Fibroblast of the conjunctiva (primary cell): ENCODE data around the gene SLIT3.

Experiments
- DNase-seq: peaks from one replicate; pipeline ENCODE4 v3.0.0-alpha.2; 2010; ENCODE audit warnings: low read depth

SLIT3 gene

DNA sequence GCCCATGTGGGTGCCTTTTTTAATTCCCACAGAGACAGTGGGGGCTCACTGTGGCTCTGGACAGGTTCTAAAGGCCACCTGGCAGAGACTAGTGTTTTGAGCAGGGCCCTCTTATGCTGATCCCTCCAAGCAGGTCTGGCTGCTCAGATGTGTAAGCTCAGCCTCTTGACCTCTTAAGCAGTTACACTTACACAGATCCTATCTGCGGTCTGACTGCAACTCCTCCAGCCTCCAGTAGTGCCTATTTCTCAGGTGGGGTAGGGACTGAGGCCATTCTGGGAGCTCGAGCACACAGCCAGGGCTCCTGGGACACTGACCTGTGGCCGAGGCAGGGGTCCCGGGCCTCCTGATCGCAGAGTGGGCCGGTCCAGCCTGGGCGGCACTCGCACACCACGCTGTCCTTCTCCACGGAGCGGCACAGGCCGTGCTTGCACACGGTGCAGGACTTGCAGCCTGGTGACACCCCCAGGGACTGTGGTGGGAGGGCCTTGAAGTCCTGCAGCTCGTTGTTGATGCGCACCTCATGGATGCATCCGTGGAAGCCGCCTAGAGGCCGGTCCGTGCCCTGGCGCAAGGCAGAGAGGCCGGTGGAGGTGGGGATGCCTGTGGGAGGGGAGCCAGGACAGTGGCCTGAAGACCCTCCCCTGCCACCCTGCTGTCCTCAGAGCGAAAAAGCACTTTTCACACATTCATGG lies 629.9 kb downstream of the SLIT3 start:
- DNase-seq, result no peak

DNA sequence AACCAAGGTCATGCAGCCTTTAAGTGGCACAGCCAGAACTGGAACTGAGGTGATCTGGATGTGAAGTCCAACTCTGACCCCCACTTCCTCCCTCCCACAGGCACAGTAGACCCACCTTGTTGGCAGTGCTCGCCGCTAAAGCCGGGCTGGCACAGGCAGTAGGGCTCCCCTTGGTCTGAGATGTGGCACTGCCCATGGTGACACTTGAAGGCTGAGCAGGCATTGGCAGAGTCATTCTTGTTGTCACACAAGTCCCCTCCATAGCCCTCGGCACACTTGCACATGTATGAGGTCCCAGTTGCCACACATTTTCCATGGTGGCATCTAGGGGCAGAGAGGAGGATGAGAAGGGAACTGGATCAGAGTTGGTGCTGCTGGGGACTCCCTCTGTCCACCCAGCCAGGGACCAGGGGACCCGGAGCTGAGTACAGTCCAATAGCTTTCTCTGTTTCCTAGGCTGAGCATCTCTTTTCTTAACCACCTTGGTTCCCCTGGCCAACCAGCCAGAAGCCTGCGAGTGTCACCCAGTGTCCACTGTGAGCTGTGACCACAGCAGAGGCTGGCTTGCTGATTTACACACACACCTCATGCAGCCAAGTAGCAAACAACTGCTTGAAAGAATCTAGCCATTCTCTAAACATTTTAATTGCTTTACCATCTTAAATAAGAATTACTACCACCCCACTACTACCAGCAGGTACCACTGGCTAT lies 631.1 kb downstream of the SLIT3 start:
- DNase-seq, result no peak

DNA sequence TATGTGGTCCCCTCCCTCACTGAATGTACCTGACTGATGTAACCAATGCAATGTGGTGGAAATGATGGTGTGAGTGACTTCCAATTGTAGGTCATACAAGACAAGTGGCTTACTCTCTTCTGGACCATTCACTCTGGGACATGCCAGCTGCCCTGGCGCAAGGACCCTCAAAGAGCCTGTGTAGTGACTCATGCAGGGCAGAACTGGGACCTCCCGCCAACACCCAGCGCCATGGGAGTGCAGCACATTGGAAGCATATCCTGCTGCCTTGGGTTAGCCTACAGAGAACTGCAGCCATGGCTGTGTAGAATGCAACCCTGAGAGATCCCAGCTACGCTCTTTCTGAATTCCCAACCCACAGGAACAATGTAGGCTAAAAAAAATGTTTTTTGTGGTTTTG lies 631.8 kb downstream of the SLIT3 start:
- DNase-seq, result no peak

DNA sequence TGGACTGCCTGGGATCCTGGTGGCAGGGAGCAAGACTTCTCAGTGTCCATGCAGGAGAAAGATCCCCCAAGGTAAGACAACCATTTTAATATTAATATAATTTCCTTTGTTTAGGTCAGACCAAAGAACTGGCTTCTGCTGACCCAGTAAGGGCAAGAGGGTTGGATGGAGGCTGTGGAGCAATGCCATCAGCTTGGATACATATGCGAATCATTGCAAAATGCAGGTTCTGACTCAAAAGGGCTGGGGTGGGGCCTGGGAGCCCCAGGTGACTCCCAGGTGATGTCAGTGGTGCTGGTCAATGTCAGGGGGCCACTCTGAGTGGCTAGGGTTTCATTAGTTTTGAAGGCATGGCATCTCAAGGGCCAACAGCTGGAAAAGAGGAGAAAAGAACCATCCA lies 632.9 kb downstream of the SLIT3 start:
- no peak for DNase-seq

DNA sequence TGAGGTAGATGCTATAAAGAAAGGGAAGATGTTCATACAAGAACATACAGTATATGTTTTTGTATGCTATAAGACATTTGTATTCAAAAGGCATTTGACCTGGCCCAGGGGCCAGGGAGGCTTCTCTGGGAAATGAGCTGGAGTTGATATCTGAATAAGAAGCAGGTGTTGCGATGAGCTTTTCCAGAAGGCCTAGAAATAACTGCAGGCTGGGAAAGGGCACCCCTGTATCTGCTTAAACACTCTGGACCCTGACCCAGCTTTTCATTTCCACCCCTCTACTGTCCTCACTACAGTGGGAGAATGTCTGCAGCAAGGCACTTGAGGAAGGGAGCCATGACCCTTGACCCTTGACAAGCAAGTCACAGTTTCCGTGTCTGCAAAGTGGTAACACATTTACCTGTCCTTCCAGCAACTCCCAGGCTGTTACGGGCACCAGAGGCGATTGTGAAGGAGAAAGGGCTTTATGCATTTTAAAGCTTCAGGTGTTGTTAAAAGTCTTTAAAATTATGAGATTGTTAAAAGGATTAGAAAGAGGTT lies 633.6 kb downstream of the SLIT3 start:
- no peak for DNase-seq

DNA sequence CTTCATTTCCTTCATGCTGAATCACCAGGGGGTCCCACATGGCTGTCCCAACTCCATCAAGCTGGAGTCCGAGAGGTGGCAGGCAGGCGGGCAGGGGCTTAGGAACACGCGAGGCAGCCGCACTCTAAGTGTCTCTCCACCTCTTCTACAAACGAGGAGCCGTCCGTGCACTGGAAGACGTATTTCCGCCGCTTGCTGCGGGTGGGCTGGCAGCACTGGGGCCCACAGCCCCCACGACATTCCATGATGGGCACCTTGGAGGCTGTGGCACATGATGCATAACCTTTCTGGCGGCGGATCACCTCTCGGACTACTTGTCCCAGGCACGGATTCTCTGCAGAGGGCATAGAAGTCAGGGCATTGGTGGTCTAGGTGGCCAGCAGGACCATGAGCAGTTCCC lies 634.6 kb downstream of the SLIT3 start:
- no peak for DNase-seq

DNA sequence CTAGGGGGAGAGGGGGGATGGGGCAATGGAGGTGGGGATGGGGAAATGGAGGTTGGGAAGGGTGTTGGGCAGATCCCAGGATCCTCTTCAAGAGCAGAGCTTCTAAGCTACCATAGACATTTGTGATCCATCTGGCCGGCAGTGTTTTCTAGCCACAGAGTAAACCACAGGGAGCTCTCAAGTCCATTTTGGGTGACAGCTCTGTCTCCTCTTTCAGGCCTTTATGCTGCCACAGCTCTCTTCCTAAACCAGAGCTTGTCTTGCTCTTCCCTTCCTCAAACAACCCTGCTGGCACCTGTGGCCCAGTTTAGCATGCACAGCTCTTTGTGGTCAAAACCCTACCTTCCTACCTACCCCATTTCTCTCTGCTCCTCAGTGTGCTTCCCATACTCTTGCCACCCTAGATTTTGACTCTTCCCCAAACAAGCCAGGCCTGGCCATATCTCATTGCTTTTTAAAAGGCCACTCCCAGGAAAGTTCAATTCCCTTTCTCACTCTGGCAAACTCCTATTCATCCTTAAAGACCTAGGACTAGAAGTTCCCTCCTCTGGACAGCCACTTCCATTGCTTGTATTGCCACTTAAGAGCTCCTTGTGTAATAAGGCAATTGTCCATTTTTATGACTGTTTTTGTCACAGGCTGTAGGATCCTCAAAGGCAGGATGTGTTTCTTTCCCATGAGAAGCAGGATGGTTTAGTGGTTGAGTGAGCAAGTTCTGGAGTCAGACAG lies 637.5 kb downstream of the SLIT3 start:
- DNase-seq, result no peak

DNA sequence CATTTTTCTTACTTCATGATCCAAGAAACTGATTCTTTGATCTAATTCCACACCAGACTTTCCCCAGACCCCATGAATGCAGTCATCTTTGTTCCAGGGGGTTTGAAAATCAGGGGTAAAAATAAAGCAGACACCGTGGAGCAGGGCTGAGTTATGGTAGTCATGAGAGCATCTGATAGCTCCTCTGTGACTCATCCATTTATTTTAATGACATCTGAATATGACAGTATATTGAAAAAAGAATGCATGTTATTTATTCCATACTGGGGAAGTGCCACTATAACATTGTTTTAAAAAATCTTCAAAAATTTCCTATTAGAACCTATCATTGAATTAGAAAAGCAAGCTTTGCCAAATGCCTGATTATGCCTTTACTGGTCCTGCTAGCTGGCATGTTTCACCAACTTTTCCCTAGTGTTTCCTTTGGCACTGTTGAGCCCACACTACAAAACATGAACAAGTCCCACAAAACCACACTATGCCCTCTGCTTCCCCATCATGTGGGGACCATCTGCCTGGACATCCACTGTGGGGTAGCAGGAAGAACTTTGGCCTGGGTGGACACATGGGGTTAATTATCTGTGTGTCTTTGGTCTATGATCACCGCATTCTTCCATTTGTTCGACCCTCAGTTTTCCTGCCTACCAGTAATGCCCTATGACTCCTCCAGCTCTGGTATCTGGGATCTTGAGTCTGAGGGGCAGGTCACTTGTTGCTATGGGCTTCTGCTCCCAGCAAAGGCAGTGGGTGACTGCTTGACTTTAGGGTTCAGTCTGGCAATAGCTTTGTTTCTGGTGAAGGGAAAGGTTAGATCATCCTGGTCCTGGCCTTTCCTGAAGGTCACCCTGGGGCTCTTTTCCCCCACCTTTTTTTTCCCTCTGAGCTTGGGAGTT lies 639.1 kb downstream of the SLIT3 start:
- no peak for DNase-seq

DNA sequence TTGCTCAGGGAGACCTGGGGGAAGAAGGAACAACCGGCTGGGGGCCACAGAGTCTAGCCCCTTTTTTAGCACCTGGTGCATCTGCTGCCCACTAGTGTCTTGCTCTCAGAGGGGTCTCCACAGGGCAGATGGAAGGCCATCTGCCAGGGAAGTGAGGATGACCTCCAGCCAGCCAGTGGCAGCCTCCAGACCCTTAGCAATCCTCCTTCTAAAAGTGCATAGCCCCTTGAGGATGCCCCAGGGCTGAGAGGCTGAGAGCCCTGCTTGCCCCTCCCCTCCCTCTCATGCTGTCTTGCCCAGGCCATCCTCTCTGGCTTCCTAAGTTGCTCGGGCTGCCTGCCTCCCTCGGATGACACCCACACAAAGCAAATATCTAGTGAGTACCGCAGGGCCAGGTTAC lies 640.2 kb downstream of the SLIT3 start:
- no peak for DNase-seq

DNA sequence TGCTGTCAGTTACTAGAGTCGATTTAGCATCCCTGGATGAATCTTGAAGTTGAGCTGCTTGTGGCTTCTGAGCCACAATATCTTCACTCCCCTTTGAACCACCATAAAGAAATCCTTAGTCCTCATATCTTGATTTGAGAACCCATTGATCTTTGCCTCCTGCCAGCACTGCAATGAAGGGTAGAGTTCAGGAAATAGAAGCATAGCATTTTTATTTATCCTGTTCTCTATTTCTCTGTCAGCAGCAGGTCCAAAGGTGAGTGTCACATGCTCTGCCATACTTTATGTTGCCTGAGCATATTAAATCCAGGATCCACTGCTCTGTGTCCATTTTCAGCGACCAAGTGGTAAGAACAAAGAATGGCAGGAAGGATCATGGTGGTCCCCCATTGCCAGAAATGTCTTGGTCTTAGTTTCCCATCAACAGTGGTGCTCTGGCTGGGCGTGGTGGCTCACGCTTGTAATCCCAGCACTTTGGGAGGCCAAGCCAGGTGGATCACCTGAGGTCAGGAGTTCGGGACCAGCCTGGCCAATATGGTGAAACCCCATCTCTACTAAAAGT lies 641.6 kb downstream of the SLIT3 start:
- DNase-seq, result no peak

DNA sequence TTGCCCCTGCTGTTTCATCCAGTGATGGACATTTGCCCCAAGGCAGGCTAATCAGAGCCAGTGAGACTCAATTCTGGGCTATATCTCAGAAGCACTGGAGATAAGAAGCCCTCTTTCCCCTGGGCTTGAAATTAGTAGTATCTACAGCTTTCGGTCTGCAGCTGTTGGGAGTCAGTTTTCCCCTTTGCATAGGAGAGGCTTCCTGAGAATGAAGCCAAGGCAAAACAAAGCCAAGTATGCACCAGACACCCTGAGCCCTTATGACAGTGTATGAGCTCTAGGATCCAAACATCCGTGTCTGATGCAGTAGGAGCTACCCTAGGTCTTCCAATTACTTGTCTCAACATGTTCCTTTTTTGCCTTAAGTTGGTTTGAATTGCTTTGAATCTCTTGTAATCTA lies 642.5 kb downstream of the SLIT3 start:
- DNase-seq, result no peak

DNA sequence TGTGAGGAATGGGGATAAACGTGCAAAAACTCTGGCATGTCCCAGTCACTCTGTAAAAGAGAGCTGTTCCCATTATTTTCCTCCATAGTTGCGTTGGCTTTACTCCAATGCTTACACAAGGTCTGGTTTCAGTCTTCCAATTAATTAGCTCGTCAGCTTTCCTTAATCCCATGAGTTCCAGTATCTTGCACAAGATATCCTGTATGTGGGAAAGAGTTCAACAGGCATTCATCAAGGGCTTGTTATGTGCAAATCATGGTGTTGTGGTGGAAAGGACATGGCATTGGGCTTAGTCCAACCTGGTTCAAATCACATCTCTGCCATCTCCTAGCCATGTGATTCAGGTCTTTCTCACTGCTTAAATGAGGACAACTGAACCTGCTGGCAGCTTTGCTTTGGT lies 644.3 kb downstream of the SLIT3 start:
- DNase-seq, result peak; percentile 56

DNA sequence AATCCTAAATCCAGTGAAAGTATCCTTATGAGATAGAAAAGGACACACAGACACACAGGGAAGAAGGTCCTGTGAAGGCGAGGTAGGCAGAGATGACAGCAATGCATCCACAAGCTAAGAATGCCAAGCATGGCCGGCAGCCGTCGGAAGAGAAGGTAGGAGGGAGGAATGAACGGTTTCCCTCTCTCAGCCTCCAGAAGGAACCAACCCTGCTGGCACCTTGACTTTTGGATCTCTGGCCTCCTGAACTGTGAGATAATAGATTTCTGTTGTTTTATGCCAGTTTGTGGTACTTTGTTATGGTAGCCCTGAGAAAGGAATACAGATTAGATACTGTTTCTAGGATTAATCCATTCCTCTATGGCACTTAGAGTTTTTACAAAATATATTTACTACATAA lies 645.6 kb downstream of the SLIT3 start:
- DNase-seq, result no peak

DNA sequence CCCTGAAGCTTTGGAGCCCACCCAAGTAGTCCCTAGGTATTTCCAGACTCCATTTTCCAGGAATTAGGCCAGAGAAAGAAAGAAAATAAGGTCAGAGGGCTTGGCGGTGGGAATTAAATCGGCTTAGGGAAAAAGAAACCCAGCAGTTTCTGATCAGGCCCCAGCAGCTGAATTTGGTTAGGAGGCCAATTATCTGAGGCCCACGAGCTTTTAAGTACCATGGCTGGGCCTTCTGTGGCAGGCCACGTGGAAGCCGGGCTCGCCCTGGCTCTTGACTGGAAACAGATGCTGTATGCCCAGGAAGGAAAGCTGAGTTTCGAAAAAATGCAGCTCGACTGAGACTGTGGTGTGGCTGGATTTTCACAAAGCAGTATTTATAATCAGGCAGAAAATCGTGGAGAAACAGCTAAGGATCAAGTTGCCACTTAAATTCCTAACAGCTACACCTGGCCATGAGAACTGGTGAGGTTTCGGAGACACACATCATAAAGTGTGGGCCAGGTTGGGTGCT lies 646.7 kb downstream of the SLIT3 start:
- DNase-seq, result peak; percentile 83

DNA sequence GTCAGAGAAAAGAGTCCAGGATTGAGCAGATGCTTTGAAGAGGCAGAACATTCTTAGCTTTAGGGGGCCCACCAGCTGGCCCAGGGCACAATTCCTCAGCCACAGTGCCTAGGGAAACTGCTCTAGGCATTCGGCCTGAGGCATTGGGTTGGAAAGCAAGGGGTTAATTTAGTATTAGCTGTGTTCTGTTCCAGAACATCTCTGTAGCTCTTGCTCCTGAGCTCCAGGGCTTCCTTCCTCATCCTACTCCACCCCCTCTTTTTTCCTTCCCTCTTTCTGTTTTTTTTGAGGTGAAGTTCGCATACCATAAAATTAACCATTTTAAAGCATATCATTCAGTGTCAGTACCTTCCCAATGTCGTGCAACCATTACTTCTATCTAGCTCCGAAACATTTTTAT lies 647.3 kb downstream of the SLIT3 start:
- no peak for DNase-seq

DNA sequence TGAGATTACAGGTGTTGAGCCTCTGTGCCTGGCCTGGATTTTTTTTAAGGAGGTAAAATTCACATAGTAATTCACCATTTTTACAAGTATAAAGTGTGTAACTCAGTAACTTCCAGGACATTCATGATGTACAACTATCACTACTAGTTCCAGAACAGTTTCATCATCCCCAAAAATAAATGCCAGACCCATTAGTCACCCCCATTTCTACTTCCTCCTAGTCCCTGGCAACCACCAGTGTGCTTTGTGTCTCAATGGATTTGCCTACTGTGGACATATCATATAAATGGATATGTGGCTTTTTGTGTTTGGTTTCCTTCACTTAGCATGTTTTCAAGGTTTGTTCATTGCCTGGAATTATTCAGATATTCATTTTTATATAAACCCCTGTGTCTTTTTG lies 649.3 kb downstream of the SLIT3 start:
- DNase-seq, result peak; percentile 87

DNA sequence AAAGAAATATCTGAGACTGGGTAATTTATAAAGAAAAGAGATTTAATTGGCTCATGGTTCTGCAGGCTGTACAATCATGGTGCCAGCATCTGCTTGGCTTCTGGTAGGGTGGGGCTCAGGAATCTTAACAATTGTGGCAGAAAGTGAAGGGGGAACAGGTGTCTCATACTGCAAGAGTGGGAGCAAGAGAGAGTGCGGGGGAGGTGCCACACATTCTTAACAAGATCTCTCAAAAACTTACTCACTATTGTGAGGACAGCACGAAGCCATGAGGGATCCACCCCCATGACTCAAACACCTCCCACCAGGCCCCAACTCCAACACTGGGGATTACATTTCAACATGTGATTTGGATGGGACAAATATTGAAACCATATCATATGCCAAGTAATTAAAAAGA lies 651.6 kb downstream of the SLIT3 start:
- no peak for DNase-seq

DNA sequence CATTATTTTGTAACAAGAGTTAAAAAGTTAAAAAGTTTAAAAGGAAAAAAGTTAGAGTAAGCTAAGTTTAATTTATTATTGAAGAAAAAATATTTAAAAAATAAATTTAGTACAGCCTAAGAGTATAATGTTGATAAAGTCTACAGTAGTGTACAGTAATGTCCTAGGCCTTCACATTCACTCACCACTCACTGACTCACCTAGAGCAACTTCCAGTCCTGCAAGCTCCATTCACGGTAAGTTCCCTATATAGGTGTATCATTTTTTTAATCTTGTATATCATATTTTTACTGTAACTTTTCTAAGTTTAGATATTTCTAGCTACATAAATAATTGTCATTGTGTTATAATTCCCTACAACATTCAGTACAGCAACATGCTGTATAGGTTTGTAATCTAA lies 652.4 kb downstream of the SLIT3 start:
- DNase-seq, result no peak

DNA sequence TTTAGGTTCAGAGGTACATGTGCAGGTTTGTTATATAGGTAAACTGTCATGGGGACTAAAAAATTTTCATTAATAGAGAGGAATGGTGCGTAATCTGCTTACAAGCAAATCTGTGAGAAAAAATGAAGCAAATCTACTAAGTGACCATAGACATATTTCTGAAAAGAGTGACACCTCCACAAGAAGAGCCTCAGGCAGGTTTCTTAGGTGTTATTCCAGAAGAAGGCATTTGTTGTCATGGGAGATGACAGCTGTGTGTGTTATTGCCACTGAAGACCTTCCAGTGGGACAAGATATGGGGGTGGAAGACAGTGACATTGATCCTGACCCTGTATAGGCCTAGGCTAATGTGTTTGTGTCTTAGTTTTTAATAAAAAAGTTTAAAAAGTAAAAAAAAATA lies 652.9 kb downstream of the SLIT3 start:
- DNase-seq, result no peak

DNA sequence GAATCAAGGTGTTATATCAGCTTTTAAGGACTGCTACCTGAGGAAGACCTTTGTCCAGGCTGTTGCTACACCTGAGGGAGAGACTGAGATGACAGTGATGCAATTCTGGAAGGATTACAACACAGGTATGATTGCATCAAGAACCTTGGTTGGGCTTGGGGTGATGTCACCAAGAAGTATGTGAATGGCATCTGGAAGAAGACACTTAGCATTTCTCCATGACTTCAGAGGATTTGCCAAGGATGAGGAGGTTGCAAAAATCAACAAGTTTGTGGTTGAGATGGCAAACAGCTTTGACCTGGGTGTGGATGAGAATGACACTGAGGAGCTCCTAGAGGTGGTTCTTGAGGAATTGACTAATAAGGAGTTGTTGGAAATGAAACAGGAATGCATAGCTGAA lies 653.9 kb downstream of the SLIT3 start:
- no peak for DNase-seq

DNA sequence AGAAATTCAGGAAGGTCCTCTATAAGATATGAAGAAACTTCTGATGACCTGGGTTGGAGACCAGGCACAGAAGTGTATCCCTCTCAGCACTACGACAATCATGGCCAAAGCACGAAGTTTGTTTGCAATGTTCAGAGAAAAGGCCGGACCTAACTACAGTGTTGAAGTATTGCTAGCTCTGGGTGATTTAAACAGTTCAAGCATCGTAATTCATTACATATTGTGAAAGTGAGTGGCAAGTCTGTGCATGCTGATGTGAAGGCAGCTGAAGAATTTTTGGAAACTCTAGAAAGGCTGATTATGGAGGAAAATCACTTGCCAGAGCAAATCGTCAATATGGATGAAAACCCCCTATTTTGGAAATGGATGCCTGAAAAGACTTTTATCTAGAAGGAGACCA lies 654.6 kb downstream of the SLIT3 start:
- DNase-seq, result no peak

DNA sequence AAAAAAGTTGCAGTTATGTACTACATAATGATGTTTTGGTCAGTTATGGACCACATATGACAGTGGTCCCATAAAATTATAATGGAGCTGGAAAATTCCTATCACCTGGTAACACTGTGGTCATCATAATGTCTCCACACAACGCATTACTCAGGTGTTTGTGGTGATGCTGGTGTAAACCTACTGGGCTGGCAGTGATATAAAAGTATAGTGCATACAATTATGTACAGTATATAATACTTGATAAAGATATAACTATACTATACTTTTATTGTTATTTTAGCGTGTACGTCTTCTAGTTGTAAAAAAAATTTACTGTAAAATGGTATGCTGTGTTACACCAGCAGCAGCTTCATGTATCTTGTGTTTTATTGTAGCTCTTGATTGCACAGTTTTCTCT lies 655.7 kb downstream of the SLIT3 start:
- no peak for DNase-seq
